HCT116 (cell line): ENCODE measurements around the gene TCEAL3. TPM values are rescaled to one million over a fixed set of nuclear protein-coding genes. Genes with fewer than 3 reads are reported as not detected.

ENCODE experiments used
- ATAC-seq: fragments of 200-7000 bp; cut with Tn5 transposase; 2 replicates; pipeline ENCODE4 v1.9.1; 2020; ENCODE audit warnings: mild to moderate bottlenecking, moderate library complexity
- BruUV-seq: library from RNA; stranded (reverse); fragments of 400-500 nt; replicated peaks from 2 replicates; lab custom pipeline; 2021; lab: Mats Ljungman, UMichigan
- CTCF ChIA-PET: fragments of 300-600 bp; sonication (Branson Sonifier 250); formaldehyde crosslinking; loops from one replicate; lab custom pipeline; 2021; ENCODE audit warnings: antibody characterized with exemption; lab: Charles Lee
- POLR2A ChIA-PET: fragments of 300-600, 350-600 bp; sonication (Branson Sonifier 250); formaldehyde crosslinking; loops from one replicate; lab custom pipeline; 2021; ENCODE audit warnings: antibody characterized with exemption; lab: Charles Lee
- RAD21 ChIA-PET, 2 experiments: fragments of 300-600 bp; sonication (Branson Sonifier 250); formaldehyde crosslinking; loops; one replicate each; lab custom pipeline; 2023; ENCODE audit warnings: low total read pairs in 2 of 2; ENCODE audit not compliant: uncharacterized antibody in 2 of 2, unreplicated experiment in 2 of 2, low non-redundant PET in 1 of 2; lab: Charles Lee
- DNase-seq: peaks from one replicate; pipeline ENCODE4 v3.0.0-alpha.2; 2010; ENCODE audit warnings: low read depth, low spot score
- H2AFZ ChIP-seq: fragments of 200-600 bp; shearing (Covaris generic), sonication (generic); 2 replicates; pipeline ENCODE4 v1.6.1; 2017; ENCODE audit warnings: low read depth, mixed run types, mixed read lengths, antibody characterized with exemption, low read length; ENCODE audit not compliant: poor library complexity, severe bottlenecking
- H3K27ac ChIP-seq: 2 replicates; pipeline ENCODE4 v1.5.1; 2012; ENCODE audit warnings: low read depth, low read length
- H3K27me3 ChIP-seq: fragments of 200-600 bp; sonication (generic); 2 replicates; pipeline ENCODE4 v1.6.1; 2016; ENCODE audit warnings: mixed run types, low read length, mixed read lengths; ENCODE audit not compliant: insufficient read depth
- H3K36me3 ChIP-seq, 2 experiments: fragments of 200-500 bp in 1 of 2; fragments of 200-600 bp in 1 of 2; sonication (Bioruptor generic) in 1 of 2; sonication (generic) in 1 of 2; 2 replicates each; pipeline versions ENCODE4 v1.5.1 to v1.6.1; 2014 to 2016; ENCODE audit warnings: low read length in 2 of 2, inconsistent platforms in 1 of 2, mixed read lengths in 1 of 2, mixed run types in 1 of 2; ENCODE audit not compliant: insufficient read depth in 2 of 2, control insufficient read depth in 1 of 2
- H3K4me1 ChIP-seq, 2 experiments: fragments of 200-600 bp in 1 of 2; sonication (generic) in 1 of 2; 2 replicates each; pipeline versions ENCODE4 v1.5.1 to v1.6.1; 2012 to 2017; ENCODE audit warnings: low read length in 2 of 2, inconsistent platforms in 1 of 2, mild to moderate bottlenecking in 1 of 2, mixed read lengths in 1 of 2, mixed run types in 1 of 2, moderate library complexity in 1 of 2; ENCODE audit not compliant: insufficient read depth in 2 of 2, control insufficient read depth in 1 of 2
- H3K4me2 ChIP-seq: fragments of 200-600 bp; sonication (generic); 2 replicates; pipeline ENCODE4 v1.6.1; 2017; ENCODE audit warnings: mixed run types, low read length, mixed read lengths
- H3K4me3 ChIP-seq, 2 experiments: fragments of 200-600 bp in 1 of 2; sonication (generic) in 1 of 2; replicated peaks in 1 of 2; 2 replicates each; pipeline ENCODE4 v1.5.1; 2011 to 2016; ENCODE audit warnings: low read length in 2 of 2, control low read depth in 1 of 2, low read depth in 1 of 2, mild to moderate bottlenecking in 1 of 2, mixed read lengths in 1 of 2, mixed run types in 1 of 2
- H3K79me2 ChIP-seq: fragments of 200-600 bp; sonication (generic); 2 replicates; pipeline ENCODE4 v1.6.1; 2017; ENCODE audit warnings: mild to moderate bottlenecking, mixed run types, low read length, moderate library complexity, mixed read lengths; ENCODE audit not compliant: insufficient read depth
- H3K9ac ChIP-seq: fragments of 200-600 bp; sonication (generic); 2 replicates; pipeline ENCODE4 v1.6.1; 2016; ENCODE audit warnings: low read length, mixed read lengths
- H3K9me2 ChIP-seq: fragments of 200-600 bp; sonication (generic), shearing (Covaris generic); 2 replicates; pipeline ENCODE4 v1.6.1; 2017; ENCODE audit warnings: mixed run types, mild to moderate bottlenecking, moderate library complexity; ENCODE audit not compliant: insufficient read depth
- H3K9me3 ChIP-seq, 2 experiments: fragments of 200-500 bp in 1 of 2; fragments of 200-600 bp in 1 of 2; sonication (Bioruptor generic) in 1 of 2; sonication (generic) in 1 of 2; 2 replicates each; pipeline ENCODE4 v1.6.1; 2014 to 2017; ENCODE audit warnings: low read length in 2 of 2, mixed read lengths in 2 of 2, inconsistent platforms in 1 of 2, low read depth in 1 of 2, mild to moderate bottlenecking in 1 of 2, mixed run types in 1 of 2, moderate library complexity in 1 of 2; ENCODE audit not compliant: control insufficient read depth in 1 of 2, insufficient read depth in 1 of 2
- H4K20me1 ChIP-seq: fragments of 200-600 bp; sonication (generic), shearing (Covaris generic); 2 replicates; pipeline ENCODE4 v1.6.1; 2017; ENCODE audit warnings: mixed run types, mild to moderate bottlenecking, moderate library complexity; ENCODE audit not compliant: insufficient read depth
- POLR2A ChIP-seq: IDR thresholded peaks from 2 replicates; pipeline ENCODE4 v1.7.0; 2011; ENCODE audit warnings: borderline replicate concordance; ENCODE audit not compliant: insufficient read depth, insufficient read length; ENCODE audit errors: extremely low read depth
- RAD21 ChIP-seq: IDR thresholded peaks from 2 replicates; pipeline ENCODE4 v1.6.1; 2012; ENCODE audit warnings: low read depth, mild to moderate bottlenecking
- SIN3A ChIP-seq: IDR thresholded peaks from 2 replicates; pipeline ENCODE4 v1.6.1; 2012; ENCODE audit warnings: low read depth
- SP1 ChIP-seq: IDR thresholded peaks from 2 replicates; pipeline ENCODE4 v1.6.1; 2012; ENCODE audit warnings: low read depth
- YY1 ChIP-seq: IDR thresholded peaks from 2 replicates; pipeline ENCODE4 v1.6.1; 2011; ENCODE audit warnings: low read length, low read depth, moderate library complexity, mild to moderate bottlenecking; ENCODE audit not compliant: insufficient replicate concordance; ENCODE audit errors: extremely low read depth
- ZFX ChIP-seq: fragments of 450-650 bp; IDR thresholded peaks from 2 replicates; pipeline ENCODE4 v1.6.1; 2017
- intact Hi-C: fragments of 100-400 bp; cut with micrococcal nuclease; formaldehyde crosslinking; loops from 2 replicates; pipeline ENCODE4 v1.10.0; 2022
- total RNA-seq: library from RNA; stranded (reverse); gene quantifications from one replicate; pipeline ENCODE4 v1.2.1, GENCODE V29; 2021; ENCODE audit not compliant: unreplicated experiment
- TF ChIP-seq, protein P1 (sequence below): IDR thresholded peaks from 2 replicates; pipeline ENCODE4 v1.6.1; 2012; ENCODE audit warnings: low read depth
- TF ChIP-seq, protein P2 (sequence below): IDR thresholded peaks from 2 replicates; pipeline ENCODE4 v1.6.1; 2012
- TF ChIP-seq, protein P3 (sequence below): IDR thresholded peaks from 2 replicates; pipeline ENCODE4 v1.6.1; 2012

TCEAL3 gene
- total RNA-seq, 1 experiment from 2014 or later, result not detected

DNA sequence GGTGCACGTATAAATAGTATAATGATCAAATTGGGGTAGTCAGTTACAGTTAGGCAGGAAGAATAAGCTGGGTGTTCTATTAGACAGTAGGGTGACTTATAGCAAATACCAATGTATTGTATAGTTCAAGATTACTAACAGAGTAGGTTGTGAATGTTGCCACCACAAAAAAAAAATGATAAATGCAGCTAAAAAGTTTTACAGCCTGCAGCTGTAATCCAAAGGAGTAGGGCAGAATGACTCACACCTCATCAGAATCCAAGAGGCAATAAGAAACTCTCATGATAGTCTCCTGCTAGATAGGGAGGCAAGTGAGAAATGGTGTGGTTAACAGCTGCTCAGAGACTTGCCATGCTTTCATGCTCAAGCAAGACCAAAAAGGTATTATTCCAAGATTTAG lies 42.0 kb upstream of the TCEAL3 start:
- TF ChIP-seq SP1, result no peak
- no peak for TF ChIP-seq YY1
- no peak for TF ChIP-seq ZFX
- TF ChIP-seq, protein P1, sequence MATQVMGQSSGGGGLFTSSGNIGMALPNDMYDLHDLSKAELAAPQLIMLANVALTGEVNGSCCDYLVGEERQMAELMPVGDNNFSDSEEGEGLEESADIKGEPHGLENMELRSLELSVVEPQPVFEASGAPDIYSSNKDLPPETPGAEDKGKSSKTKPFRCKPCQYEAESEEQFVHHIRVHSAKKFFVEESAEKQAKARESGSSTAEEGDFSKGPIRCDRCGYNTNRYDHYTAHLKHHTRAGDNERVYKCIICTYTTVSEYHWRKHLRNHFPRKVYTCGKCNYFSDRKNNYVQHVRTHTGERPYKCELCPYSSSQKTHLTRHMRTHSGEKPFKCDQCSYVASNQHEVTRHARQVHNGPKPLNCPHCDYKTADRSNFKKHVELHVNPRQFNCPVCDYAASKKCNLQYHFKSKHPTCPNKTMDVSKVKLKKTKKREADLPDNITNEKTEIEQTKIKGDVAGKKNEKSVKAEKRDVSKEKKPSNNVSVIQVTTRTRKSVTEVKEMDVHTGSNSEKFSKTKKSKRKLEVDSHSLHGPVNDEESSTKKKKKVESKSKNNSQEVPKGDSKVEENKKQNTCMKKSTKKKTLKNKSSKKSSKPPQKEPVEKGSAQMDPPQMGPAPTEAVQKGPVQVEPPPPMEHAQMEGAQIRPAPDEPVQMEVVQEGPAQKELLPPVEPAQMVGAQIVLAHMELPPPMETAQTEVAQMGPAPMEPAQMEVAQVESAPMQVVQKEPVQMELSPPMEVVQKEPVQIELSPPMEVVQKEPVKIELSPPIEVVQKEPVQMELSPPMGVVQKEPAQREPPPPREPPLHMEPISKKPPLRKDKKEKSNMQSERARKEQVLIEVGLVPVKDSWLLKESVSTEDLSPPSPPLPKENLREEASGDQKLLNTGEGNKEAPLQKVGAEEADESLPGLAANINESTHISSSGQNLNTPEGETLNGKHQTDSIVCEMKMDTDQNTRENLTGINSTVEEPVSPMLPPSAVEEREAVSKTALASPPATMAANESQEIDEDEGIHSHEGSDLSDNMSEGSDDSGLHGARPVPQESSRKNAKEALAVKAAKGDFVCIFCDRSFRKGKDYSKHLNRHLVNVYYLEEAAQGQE, result no peak
- no peak for TF ChIP-seq RAD21
- no peak for TF ChIP-seq POLR2A
- TF ChIP-seq SIN3A, result no peak
- TF ChIP-seq, protein P2, sequence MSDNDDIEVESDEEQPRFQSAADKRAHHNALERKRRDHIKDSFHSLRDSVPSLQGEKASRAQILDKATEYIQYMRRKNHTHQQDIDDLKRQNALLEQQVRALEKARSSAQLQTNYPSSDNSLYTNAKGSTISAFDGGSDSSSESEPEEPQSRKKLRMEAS, result no peak
- TF ChIP-seq, protein P3, sequence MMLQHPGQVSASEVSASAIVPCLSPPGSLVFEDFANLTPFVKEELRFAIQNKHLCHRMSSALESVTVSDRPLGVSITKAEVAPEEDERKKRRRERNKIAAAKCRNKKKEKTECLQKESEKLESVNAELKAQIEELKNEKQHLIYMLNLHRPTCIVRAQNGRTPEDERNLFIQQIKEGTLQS, result no peak
- intact Hi-C loops, result no loop called here
- no peak for ATAC-seq

More for the DNA sequence above, 42.0 kb upstream of the TCEAL3 start:
- Histone ChIP-seq H3K79me2 (no peaks in the 10 kb centered on the region), H3K9me2 (no peaks in the 10 kb centered on the region), H4K20me1 (no peaks in the 10 kb centered on the region), H2AFZ (no peak overlapping the region), H3K4me3 (no peak overlapping the region), H3K36me3 (no peaks in the 10 kb centered on the region), H3K9ac (no peak overlapping the region), H3K4me1 (peaks cover 0 to 10% of the 10 kb centered on the region in 2 experiments; a peak in 2 of 4 replicates), H3K27ac (no peak overlapping the region), H3K27me3 (no peaks in the 10 kb centered on the region), H3K9me3 (no peaks in the 10 kb centered on the region), H3K4me2 (no peak overlapping the region)
- BruUV-seq, result no TSS peak
- POLR2A ChIA-PET, result no interaction called here
- RAD21 ChIA-PET, result no interaction called here
- CTCF ChIA-PET, result no interaction called here
- DNase-seq, result no peak
